Cardiac muscle cell (in vitro differentiated cells and primary cell): ENCODE results near the gene DNAJB13. TPM values are rescaled to one million over a fixed set of nuclear protein-coding genes. Genes with fewer than 3 reads are reported as not detected.

Experiments used
- DNase-seq, 2 donors: peaks; one replicate each; pipeline versions ENCODE4 v3.0.0 to v3.0.0-alpha.2; 2010 to 2017; ENCODE audit warnings: low read depth in 1 of 2, low spot score in 1 of 2
- H3K27ac ChIP-seq: fragments of 200-600 bp; sonication (generic); 2 replicates; pipeline ENCODE4 v1.5.1; 2016
- H3K27me3 ChIP-seq: fragments of 200-600 bp; sonication (generic); 2 replicates; pipeline ENCODE4 v1.6.0; 2016; ENCODE audit warnings: control low read depth
- H3K36me3 ChIP-seq: fragments of 200-600 bp; sonication (generic); 2 replicates; pipeline ENCODE4 v1.5.1; 2016; ENCODE audit warnings: control low read depth
- H3K4me1 ChIP-seq: fragments of 200-600 bp; sonication (generic); 2 replicates; pipeline ENCODE4 v1.8.1; 2017; ENCODE audit warnings: low read depth, mild to moderate bottlenecking, mixed run types
- H3K4me3 ChIP-seq: fragments of 200-600 bp; sonication (generic); 2 replicates; pipeline ENCODE4 v1.5.1; 2016; ENCODE audit warnings: mild to moderate bottlenecking
- H3K9me3 ChIP-seq: fragments of 200-600 bp; sonication (generic); 2 replicates; pipeline ENCODE4 v1.5.1; 2017; ENCODE audit warnings: low read depth, mild to moderate bottlenecking, control low read depth
- CTCF ChIP-seq: IDR thresholded peaks from 2 replicates; pipeline ENCODE4 v1.5.1; 2012; ENCODE audit warnings: low read depth, mild to moderate bottlenecking, low read length
- polyA plus RNA-seq: library from polyadenylated mRNA; unstranded; fragments of >200 nt; fragmentation: Nextera tagmentation; extraction: Ambion mirVana; gene quantifications from 2 replicates; pipeline ENCODE4 v1.2.1, GENCODE V29; 2016
- total RNA-seq: library from RNA; depleted of rRNA; stranded (reverse); fragments of >200 nt; gene quantifications from 2 replicates; pipeline ENCODE4 v1.2.3, GENCODE V29; 2016

DNAJB13 gene
- total and polyA plus RNA-seq, 2 experiments from 2014 or later, result 0.24 TPM; not detected in 1

- peak in 1 of 2 donors; percentile 80 for DNase-seq
- H3K4me3 ChIP-seq, result no peak overlapping the region
- peak overlapping the region; percentile 82 for H3K27ac ChIP-seq
- no peak for TF ChIP-seq CTCF
- no peaks in the 10 kb centered on the region for H3K27me3 ChIP-seq
- no peaks in the 10 kb centered on the region for H3K9me3 ChIP-seq
- peaks cover 36% of the 10 kb centered on the region for H3K4me1 ChIP-seq
- no peaks in the 10 kb centered on the region for H3K36me3 ChIP-seq
These were observed 60.7 kb downstream of the DNAJB13 start for GRCh38 chr11:74011360-74012073.

- Histone ChIP-seq H3K27me3 (no peaks in the 10 kb centered on the region), H3K27ac (no peak overlapping the region), H3K4me1 (peaks cover 36% of the 10 kb centered on the region), H3K4me3 (no peak overlapping the region), H3K9me3 (no peaks in the 10 kb centered on the region), H3K36me3 (no peaks in the 10 kb centered on the region)
- no peak for TF ChIP-seq CTCF
- DNase-seq, result no peak
These were observed 61.4 kb downstream of the DNAJB13 start for GRCh38 chr11:74012074-74012809.

- Histone ChIP-seq H3K27me3 (no peaks in the 10 kb centered on the region), H3K27ac (no peak overlapping the region), H3K4me3 (no peak overlapping the region), H3K9me3 (no peaks in the 10 kb centered on the region), H3K4me1 (peaks cover 31% of the 10 kb centered on the region), H3K36me3 (no peaks in the 10 kb centered on the region)
- TF ChIP-seq CTCF, result no peak
- DNase-seq, result no peak
These were observed 62.3 kb downstream of the DNAJB13 start for GRCh38 chr11:74013141-74013540.

- Histone ChIP-seq H3K27me3 (no peaks in the 10 kb centered on the region), H3K4me3 (no peak overlapping the region), H3K9me3 (no peaks in the 10 kb centered on the region), H3K36me3 (no peaks in the 10 kb centered on the region), H3K27ac (no peak overlapping the region), H3K4me1 (peaks cover 27% of the 10 kb centered on the region)
- no peak for TF ChIP-seq CTCF
- no peak for DNase-seq
These were observed 64.1 kb downstream of the DNAJB13 start for GRCh38 chr11:74014880-74015279.

- Histone ChIP-seq H3K27ac (no peak overlapping the region), H3K9me3 (no peaks in the 10 kb centered on the region), H3K4me3 (no peak overlapping the region), H3K36me3 (no peaks in the 10 kb centered on the region), H3K27me3 (no peaks in the 10 kb centered on the region), H3K4me1 (peaks cover 15% of the 10 kb centered on the region)
- no peak for TF ChIP-seq CTCF
- no peak for DNase-seq
These were observed 65.3 kb downstream of the DNAJB13 start for GRCh38 chr11:74015919-74016684.
